ENCODE results near the gene DNMT3A.
"Not testable (repeated sequence)": the region's sequence is repeated elsewhere in the genome, so short reads cannot be mapped to it uniquely, and the experiment has no call there.

Gene DNMT3A

GRCh38 chr2:25286723-25287483 lies 54.8 kb downstream of the DNMT3A start:
- no peak for DNase-seq (ENCODE audit: low read depth in 2 of 2, low spot score in 1 of 2)

- peak in 1 of 2 donors; percentile 42 for DNase-seq (ENCODE audit: low read depth in 2 of 2, low spot score in 1 of 2)
Measured at GRCh38 chr2:25286025-25286400, 55.7 kb downstream of the DNMT3A start.

DNA sequence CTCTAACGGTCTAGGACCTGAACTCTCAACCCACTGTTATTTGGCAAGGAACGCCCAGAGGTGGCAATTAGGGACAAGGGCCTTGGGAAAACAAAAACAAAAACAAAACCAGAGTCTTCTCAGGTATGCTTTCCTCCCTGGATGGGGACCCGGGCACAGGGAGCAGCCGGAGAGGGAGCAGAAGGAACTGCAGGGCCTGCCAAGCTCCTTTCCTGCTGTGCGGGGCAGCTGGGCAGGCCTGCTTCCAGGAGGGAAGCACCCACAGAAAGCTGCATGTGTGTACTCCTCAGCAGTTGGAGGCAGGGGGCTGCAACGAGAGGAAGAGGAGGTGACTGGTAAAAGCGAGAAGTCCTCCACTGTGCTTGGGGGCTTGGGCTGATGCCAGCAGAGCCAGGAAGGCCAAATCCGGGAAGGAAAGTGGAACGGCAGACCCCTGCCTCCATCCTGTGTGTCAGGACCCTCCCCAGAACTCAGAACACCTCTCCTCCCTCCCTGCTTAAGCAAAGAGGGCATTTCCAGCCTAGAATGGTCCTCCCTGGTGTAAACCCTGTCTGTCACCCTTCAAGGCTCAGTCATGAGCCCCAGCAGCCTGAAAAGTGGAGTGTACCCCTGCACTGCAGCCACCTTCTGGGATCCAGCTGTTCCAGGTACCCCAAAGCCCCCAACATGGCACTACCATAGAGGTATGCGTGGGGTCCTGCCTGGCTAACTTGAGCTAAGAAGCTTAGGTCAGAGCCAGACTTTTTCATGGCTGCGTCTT lies 56.3 kb downstream of the DNMT3A start:
- no peak for DNase-seq (ENCODE audit: low read depth in 2 of 2, low spot score in 1 of 2)

GRCh38 chr2:25284756-25285155 lies 57.0 kb downstream of the DNMT3A start:
- DNase-seq (ENCODE audit: low read depth in 2 of 2, low spot score in 1 of 2): no peak

- DNase-seq (ENCODE audit: low read depth in 2 of 2, low spot score in 1 of 2): no peak
Measured at GRCh38 chr2:25283921-25284320, 57.8 kb downstream of the DNMT3A start.

GRCh38 chr2:25281941-25282340 lies 59.8 kb downstream of the DNMT3A start:
- DNase-seq (ENCODE audit: low read depth in 2 of 2, low spot score in 1 of 2): no peak

GRCh38 chr2:25281522-25281921 lies 60.2 kb downstream of the DNMT3A start:
- no peak for DNase-seq (ENCODE audit: low read depth in 2 of 2, low spot score in 1 of 2)

GRCh38 chr2:25280051-25280687 lies 61.6 kb downstream of the DNMT3A start:
- DNase-seq (ENCODE audit: low read depth in 2 of 2, low spot score in 1 of 2): no peak

DNA sequence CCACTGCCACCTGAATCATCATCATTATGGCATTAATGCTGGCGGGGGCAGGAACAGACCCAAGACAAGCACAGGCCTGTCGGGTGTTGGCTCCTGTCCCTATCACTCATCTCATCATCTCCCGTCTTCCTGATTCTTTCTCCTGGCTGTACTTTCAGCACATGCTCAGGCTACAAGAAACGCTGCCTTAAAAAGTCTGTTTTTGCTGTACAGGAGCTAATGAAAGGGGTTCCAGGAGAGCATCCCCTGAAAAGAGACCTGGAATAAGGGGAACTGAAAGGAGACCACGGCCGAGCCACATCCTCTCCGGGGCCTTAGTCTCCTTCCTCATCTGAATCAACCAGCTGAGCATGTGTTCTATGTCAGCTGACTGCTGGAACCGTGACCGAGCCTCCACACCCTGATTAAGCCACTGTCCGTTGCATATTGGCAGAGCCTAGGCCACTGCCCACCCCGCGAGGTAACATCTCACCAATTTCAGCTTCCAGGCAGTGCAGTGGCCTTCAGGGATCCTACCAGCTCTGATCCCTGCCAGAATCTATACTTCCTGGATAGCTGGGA lies 62.6 kb downstream of the DNMT3A start:
- DNase-seq (ENCODE audit: low read depth in 2 of 2, low spot score in 1 of 2): no peak

GRCh38 chr2:25276569-25277465 lies 64.9 kb downstream of the DNMT3A start:
- peak in 1 of 2 donors; percentile 52 for DNase-seq (ENCODE audit: low read depth in 2 of 2, low spot score in 1 of 2)

DNA sequence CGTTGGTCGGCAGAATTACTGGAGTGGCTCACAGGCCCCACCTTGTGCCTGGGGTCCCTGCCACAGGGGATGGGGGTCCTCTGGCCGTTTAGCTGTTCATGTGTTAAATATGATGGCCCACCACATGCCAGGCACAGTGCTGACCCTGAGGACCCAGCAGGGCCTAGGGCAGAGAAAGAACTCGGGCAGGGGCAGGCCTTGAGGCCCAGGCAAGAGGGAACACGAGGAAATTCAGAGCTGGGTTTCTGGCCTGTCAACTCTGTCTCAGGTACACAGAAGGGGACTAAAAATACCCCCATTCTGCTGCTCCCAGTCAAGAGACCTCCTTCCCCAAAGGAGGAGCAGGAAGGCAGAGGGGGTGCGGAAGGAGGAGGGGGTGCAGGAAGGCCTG lies 66.2 kb downstream of the DNMT3A start:
- no peak for DNase-seq (ENCODE audit: low read depth in 2 of 2, low spot score in 1 of 2)

GRCh38 chr2:25274868-25275574 lies 66.7 kb downstream of the DNMT3A start:
- DNase-seq (ENCODE audit: low read depth in 2 of 2, low spot score in 1 of 2): no peak

GRCh38 chr2:25273985-25274535 lies 67.7 kb downstream of the DNMT3A start:
- no peak for DNase-seq (ENCODE audit: low read depth in 2 of 2, low spot score in 1 of 2)

DNA sequence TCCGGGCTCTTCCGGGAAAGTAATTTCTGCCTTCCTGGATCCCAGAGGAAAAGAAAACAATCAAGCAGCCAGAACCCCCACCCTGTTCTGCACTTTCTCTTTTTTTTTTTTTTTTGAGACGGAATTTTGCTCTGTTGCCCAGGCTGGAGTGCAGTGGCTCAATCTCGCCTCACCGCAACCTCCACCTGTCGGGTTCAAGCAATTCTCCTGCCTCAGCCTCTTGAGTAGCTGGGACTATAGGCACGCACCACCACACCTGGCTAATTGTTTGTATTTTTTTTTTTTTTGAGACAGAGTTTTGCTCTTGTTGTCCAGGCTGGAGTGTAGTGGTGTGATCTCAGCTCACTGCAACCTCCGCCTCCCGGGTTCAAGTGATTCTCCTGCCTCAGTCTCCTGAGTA lies 69.0 kb downstream of the DNMT3A start:
- not testable (repeated sequence) for DNase-seq (ENCODE audit: low read depth in 2 of 2, low spot score in 1 of 2)

DNA sequence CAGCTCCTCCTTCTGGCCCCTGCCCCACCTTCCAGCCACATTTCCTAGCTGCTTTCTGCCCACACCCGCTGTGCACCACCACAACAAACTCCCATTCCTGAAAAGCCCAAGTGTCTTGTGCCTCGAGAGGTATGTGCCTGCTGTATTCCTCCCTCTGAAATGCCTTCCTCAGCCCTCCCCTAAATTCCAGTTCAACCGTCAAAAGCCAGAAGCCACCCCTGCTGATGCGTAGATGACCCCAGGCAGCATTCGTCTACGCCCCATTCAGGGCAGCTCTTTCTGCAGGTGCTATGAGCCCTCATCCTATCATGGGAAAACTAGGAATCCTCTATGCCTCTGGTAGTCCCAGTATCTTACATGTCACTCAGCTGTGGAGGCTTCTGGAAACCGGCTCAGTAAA lies 71.7 kb downstream of the DNMT3A start:
- DNase-seq (ENCODE audit: low read depth in 2 of 2, low spot score in 1 of 2): no peak

DNA sequence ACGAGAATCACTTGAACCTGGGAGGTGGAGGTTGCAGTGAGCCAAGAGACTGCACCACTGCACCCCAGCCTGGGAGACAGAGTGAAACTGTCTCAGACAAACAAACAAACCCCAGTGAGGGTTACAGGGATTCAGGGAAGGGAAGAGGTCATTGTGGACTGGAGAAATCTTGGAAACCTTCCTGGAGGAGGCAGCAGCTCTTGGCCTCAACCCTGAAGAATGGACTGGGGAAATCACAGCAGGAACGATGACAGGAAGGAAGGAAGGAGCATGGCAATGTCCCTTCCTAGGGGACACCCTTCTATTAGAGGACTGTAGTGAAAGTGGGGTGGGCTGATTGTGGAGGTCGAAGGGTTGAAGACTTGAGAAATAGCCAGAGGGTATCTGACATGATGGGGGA lies 72.5 kb downstream of the DNMT3A start:
- DNase-seq (ENCODE audit: low read depth in 2 of 2, low spot score in 1 of 2): no peak

- no peak for DNase-seq (ENCODE audit: low read depth in 2 of 2, low spot score in 1 of 2)
Measured at GRCh38 chr2:25268139-25268538, 73.6 kb downstream of the DNMT3A start.

- DNase-seq (ENCODE audit: low read depth in 2 of 2, low spot score in 1 of 2): no peak
Measured at GRCh38 chr2:25266399-25266798, 75.3 kb downstream of the DNMT3A start.

- no peak for DNase-seq (ENCODE audit: low read depth in 2 of 2, low spot score in 1 of 2)
Measured at GRCh38 chr2:25265802-25266201, 75.9 kb downstream of the DNMT3A start.

GRCh38 chr2:25265001-25265400 lies 76.7 kb downstream of the DNMT3A start:
- DNase-seq (ENCODE audit: low read depth in 2 of 2, low spot score in 1 of 2): no peak

Measured in stimulated activated CD8-positive, alpha-beta memory T cell treated with anti-CD3 and anti-CD28 coated beads, Interleukin-4, amount 100 ng/mL, for 1 hour (primary cell).